Skeletal muscle satellite cell (primary cell): Measurements from ENCODE around the gene FZD4.
"Not testable (repeated sequence)": the region's sequence is repeated elsewhere in the genome, so short reads cannot be mapped to it uniquely, and the experiment has no call there.

Source experiments
- H3K27me3 ChIP-seq: 2 replicates; pipeline ENCODE4 v1.7.0; 2013; ENCODE audit warnings: low read length; ENCODE audit not compliant: control insufficient read depth, insufficient read depth
- H3K36me3 ChIP-seq: 2 replicates; pipeline ENCODE4 v1.7.0; 2013; ENCODE audit warnings: mild to moderate bottlenecking, control low read depth, low read length; ENCODE audit not compliant: insufficient read depth
- H3K4me1 ChIP-seq: 2 replicates; pipeline ENCODE4 v1.7.0; 2013; ENCODE audit warnings: low read length; ENCODE audit not compliant: control insufficient read depth, insufficient read depth
- H3K4me2 ChIP-seq: 2 replicates; pipeline ENCODE4 v1.7.0; 2013; ENCODE audit warnings: mild to moderate bottlenecking, low read length
- H3K4me3 ChIP-seq: 2 replicates; pipeline ENCODE4 v1.7.0; 2013; ENCODE audit warnings: low read length
- H3K9ac ChIP-seq: 2 replicates; pipeline ENCODE4 v1.7.0; 2013; ENCODE audit warnings: mild to moderate bottlenecking, low read depth, low read length, moderate library complexity
- H3K9me3 ChIP-seq: replicated peaks from 2 replicates; pipeline ENCODE4 v1.7.0; 2013; ENCODE audit warnings: mild to moderate bottlenecking, control low read depth, low read length

Gene FZD4

GRCh38 chr11:86943505-86943904 is 11.7 kb downstream of the FZD4 start:
- peaks cover 38% of the 10 kb centered on the region for H3K4me1 ChIP-seq
- not testable (repeated sequence) for H3K4me2 ChIP-seq, H3K4me3 ChIP-seq, H3K9ac ChIP-seq, H3K27me3 ChIP-seq, H3K9me3 ChIP-seq, H3K36me3 ChIP-seq

GRCh38 chr11:86941871-86942599 is 13.2 kb downstream of the FZD4 start:
- Histone ChIP-seq H3K36me3 (no peaks in the 10 kb centered on the region), H3K9ac (no peak overlapping the region), H3K9me3 (no peaks in the 10 kb centered on the region), H3K4me1 (peaks cover 28% of the 10 kb centered on the region), H3K4me2 (peak overlapping the region; percentile 10), H3K4me3 (no peak overlapping the region), H3K27me3 (no peaks in the 10 kb centered on the region)

- Histone ChIP-seq H3K4me3 (no peak overlapping the region), H3K36me3 (no peaks in the 10 kb centered on the region), H3K9me3 (no peaks in the 10 kb centered on the region), H3K9ac (no peak overlapping the region), H3K4me2 (peak overlapping the region; percentile 10), H3K27me3 (no peaks in the 10 kb centered on the region), H3K4me1 (peaks cover 28% of the 10 kb centered on the region)
Observed at GRCh38 chr11:86941077-86941870, 13.9 kb downstream of the FZD4 start.

- Histone ChIP-seq H3K27me3 (no peaks in the 10 kb centered on the region), H3K36me3 (no peaks in the 10 kb centered on the region), H3K9ac (peak overlapping the region; percentile 52), H3K4me3 (peak overlapping the region; percentile 11), H3K9me3 (no peaks in the 10 kb centered on the region), H3K4me1 (peaks cover 28% of the 10 kb centered on the region), H3K4me2 (peak overlapping the region; percentile 73)
Observed at GRCh38 chr11:86940122-86940777, 14.9 kb downstream of the FZD4 start.

GRCh38 chr11:86938900-86939880 is 16.0 kb downstream of the FZD4 start:
- H3K27me3 ChIP-seq, result no peaks in the 10 kb centered on the region
- peak overlapping the region; percentile 73 for H3K4me2 ChIP-seq
- peak overlapping the region; percentile 52 for H3K9ac ChIP-seq
- no peaks in the 10 kb centered on the region for H3K9me3 ChIP-seq
- no peak overlapping the region for H3K4me3 ChIP-seq
- no peaks in the 10 kb centered on the region for H3K36me3 ChIP-seq
- peaks cover 28% of the 10 kb centered on the region for H3K4me1 ChIP-seq

GRCh38 chr11:86938203-86938899 is 16.8 kb downstream of the FZD4 start:
- no peak overlapping the region for H3K4me2 ChIP-seq
- H3K36me3 ChIP-seq, result no peaks in the 10 kb centered on the region
- no peak overlapping the region for H3K9ac ChIP-seq
- H3K4me3 ChIP-seq, result no peak overlapping the region
- no peaks in the 10 kb centered on the region for H3K27me3 ChIP-seq
- peaks cover 28% of the 10 kb centered on the region for H3K4me1 ChIP-seq
- no peaks in the 10 kb centered on the region for H3K9me3 ChIP-seq

GRCh38 chr11:86937193-86937806 is 17.9 kb downstream of the FZD4 start:
- not testable (repeated sequence) for H3K36me3 ChIP-seq, H3K4me2 ChIP-seq

GRCh38 chr11:86934926-86935579 is 20.1 kb downstream of the FZD4 start:
- H3K4me3 ChIP-seq, result no peak overlapping the region
- H3K4me1 ChIP-seq, result peaks cover 27% of the 10 kb centered on the region
- no peak overlapping the region for H3K9ac ChIP-seq

More at GRCh38 chr11:86937193-86937806, 17.9 kb downstream of the FZD4 start:
- H3K4me3 ChIP-seq, H3K9me3 ChIP-seq, H3K27me3 ChIP-seq, H3K9ac ChIP-seq: not testable (repeated sequence)
- H3K4me1 ChIP-seq, result peaks cover 34% of the 10 kb centered on the region

GRCh38 chr11:86934582-86934900 is 20.7 kb downstream of the FZD4 start:
- H3K36me3 ChIP-seq, result no peaks in the 10 kb centered on the region

More at GRCh38 chr11:86934926-86935579, 20.1 kb downstream of the FZD4 start:
- Histone ChIP-seq H3K4me2 (no peak overlapping the region), H3K36me3 (no peaks in the 10 kb centered on the region), H3K27me3 (no peaks in the 10 kb centered on the region), H3K9me3 (no peaks in the 10 kb centered on the region)

More at GRCh38 chr11:86934582-86934900, 20.7 kb downstream of the FZD4 start:
- Histone ChIP-seq H3K27me3 (no peaks in the 10 kb centered on the region), H3K9ac (no peak overlapping the region), H3K4me3 (no peak overlapping the region), H3K9me3 (no peaks in the 10 kb centered on the region), H3K4me2 (no peak overlapping the region), H3K4me1 (peaks cover 21% of the 10 kb centered on the region)
